Raji (cell line): Measurements from ENCODE around the gene RAB17.

Experiments used
- POLR2A ChIP-seq: IDR thresholded peaks from 2 replicates; pipeline ENCODE4 v1.6.1; 2011; ENCODE audit warnings: low read depth, low read length, control low read depth; ENCODE audit not compliant: insufficient read depth

RAB17 gene

DNA sequence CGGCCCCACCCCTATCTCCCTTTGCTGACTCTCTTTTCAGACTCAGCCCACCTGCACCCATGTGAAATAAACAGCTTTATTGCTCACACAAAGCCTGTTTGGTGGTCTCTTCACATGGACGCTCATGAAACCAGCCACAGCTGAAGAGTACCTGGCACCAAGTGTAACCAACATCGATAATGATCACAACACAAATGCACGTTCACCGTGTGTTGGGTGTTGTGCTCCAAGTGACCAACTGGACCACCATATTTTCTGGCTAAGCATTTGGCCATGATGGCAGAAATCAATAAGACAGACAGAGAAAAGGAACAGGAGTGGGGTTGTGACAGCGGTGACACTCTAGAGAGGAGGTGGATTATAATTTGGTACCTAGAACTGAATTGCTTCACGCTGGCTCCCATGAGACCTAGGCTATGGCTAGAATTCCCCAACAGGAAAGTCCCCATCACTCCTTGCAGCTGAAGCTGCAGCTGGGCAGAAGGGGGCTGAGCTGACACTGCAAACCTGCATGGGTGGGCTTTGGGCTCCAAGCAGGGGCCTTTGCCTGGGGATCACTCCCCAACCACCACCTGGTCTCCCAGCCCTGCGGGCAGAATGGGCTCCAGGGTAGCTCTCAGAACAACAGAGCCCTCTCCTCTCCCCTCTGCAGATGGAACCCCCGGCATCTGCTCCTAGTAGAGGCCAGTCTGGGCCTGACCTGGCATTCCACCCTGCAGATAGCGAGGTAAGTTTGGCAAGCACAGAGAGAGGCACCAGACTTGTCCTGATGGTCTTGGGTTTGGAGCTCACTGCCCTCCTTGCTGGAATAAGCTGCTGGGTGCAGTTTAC is 22.2 kb upstream of the RAB17 start:
- no peak for TF ChIP-seq POLR2A

- no peak for TF ChIP-seq POLR2A
Measured at GRCh38 chr2:237604960-237605359, 14.4 kb upstream of the RAB17 start.

- no peak for TF ChIP-seq POLR2A
Measured at GRCh38 chr2:237604391-237604790, 13.9 kb upstream of the RAB17 start.

DNA sequence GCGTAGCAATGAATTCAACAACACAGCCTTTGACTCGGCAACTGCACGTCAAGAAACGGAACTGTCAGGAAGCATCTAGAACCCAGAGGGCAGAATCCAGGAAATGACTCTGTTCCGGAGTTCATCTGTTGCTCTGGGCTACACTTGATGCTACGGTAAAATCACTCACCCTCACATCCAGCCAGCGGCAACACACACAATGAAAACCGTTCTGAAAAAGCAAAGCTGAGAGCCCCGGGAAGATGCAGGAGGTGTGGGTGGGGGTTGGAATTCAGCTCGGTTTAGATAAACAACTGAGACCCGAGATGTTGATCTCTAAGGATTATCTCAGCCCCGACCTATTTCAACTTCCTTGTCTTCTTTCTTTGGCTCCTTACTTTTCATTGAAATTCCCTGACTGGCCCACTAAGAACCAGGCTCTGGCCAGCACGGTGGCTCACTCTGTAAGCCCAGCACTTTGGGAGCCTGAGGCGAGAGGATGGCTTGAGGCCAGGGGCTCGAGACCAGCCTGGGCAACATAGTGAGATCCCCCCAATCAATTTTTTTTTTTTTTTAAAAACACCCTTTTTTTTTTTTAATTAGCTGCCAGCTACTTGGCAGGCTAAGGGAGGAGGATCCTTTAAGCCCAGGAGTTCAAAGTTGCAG is 13.3 kb upstream of the RAB17 start:
- TF ChIP-seq POLR2A = no peak

GRCh38 chr2:237603049-237603717 is 12.6 kb upstream of the RAB17 start:
- no peak for TF ChIP-seq POLR2A

DNA sequence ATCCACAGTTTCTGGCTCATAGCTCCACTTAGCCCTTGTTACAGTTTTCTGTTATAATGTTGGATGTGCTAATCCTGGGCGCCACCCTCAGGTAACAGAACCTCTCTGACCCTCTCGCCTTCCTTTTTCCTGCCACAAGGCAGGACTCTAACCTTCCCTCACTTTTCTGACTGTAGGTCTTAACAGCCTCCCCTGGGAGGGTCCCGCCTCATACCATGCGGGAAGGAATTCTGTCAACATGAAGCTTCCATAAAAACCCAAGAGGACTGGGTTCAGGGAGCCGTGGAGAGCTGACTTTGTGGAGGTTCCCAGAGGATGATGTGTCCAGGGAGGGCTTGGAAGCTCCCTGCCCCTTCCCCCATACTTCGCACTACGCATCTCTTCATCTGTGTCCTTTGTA is 11.9 kb upstream of the RAB17 start:
- TF ChIP-seq POLR2A = no peak

DNA sequence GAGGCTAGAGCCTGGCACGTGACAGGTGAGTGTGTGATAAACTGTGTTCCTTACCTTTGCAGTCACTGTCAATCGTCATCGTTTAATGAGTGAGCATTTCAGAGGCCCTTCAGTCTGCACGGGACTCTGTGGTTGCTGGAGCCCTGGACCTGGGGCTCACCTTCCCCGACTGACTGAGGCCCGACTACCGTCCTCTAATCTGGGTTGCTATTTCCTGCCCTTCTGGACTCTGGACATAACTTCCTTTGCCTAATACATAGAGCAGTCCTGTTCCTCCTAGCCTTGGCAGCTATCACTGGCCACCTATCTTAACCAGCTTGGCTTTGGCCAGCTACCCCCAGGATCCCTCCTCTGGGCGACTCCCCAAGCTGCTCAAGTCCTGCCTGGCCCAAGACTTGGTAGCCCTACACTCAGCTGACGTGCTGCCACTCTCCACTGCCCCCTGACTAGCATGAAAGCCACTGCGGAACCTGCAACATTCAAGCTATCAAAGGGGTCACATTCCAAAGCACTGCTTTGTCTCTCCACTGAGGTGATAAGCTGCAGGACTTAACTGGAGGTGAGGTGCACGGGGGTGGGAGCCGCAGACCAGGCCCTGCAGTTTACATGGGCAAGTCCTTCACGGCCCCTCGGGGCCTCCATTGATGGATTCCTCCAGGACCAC is 11.1 kb upstream of the RAB17 start:
- no peak for TF ChIP-seq POLR2A

DNA sequence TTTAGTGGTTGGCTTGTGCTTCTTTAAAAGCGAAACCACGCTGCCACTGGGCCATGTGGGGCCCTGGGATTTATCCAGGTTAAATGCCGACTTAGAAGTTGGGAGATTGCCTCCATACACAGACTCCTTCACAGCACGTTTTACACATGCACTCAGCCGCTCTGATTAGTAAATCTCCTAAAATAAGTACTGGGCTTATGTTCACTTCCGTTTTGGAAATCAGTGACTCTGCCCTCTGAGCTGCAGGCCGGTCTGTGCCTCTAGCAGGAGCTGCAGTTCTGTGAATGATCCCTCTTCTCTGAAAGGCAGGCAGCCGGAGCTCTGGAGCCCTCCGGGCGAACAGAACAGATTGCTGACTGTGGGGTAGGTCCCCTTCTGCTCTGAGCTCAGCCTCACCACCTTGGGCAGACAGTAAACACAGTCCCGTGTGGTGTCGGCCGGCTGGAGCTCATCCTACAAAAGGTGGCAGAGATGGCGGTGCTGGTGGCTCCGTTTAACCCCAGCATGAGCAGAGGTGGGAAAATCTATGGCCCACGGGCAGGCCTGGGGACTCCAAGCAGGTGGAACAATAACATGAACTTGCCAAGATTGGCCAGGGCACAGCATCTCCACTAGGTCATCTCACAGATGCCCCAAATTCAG is 9.8 kb upstream of the RAB17 start:
- TF ChIP-seq POLR2A = no peak

GRCh38 chr2:237599465-237600110 is 9.1 kb upstream of the RAB17 start:
- no peak for TF ChIP-seq POLR2A

DNA sequence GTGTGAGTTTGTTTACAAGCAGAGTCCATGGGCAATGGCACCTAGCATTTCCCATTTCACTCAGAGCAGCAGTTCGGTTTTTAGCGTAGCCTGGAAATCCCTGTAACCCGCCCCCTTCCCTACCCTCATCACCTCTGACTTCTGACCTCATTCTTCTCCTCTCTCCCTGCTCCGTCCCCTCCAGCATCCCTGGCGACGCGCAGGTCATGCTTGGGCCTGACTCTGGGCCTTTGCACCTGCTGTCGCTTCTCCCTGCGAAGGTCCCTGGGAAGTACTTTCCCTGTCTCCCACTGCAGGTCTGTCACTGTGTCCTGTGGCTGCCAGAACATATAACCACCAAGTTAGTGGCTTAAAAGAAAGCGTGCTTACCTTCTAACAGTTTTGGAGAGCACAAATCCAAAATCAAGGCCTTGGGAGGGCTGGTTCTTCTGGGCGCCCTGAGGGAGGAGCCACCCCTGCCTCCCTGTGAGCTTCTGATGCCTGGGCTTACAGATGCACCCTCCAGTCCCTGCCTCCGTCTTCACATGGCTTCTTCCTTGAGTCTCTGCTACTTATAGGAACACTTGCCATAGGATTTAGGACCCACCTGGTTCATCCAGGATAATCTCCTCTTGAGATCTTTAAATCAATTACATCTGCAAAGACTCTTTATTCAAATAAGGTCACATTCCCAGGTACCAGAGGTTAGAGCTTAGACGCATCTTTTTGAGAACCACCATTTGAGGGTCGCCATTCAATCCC is 8.1 kb upstream of the RAB17 start:
- TF ChIP-seq POLR2A = no peak

- no peak for TF ChIP-seq POLR2A
Measured at GRCh38 chr2:237597196-237598145, 6.9 kb upstream of the RAB17 start.

GRCh38 chr2:237596520-237597195 is 6.1 kb upstream of the RAB17 start:
- TF ChIP-seq POLR2A = no peak
